ENCODE measurements around the gene TIMP2. TPM values are rescaled to one million over a fixed set of nuclear protein-coding genes. Genes with fewer than 3 reads are reported as not detected.

The TIMP2 gene
- total RNA-seq, 1 experiment from 2014 or later = 64.8 TPM

DNA sequence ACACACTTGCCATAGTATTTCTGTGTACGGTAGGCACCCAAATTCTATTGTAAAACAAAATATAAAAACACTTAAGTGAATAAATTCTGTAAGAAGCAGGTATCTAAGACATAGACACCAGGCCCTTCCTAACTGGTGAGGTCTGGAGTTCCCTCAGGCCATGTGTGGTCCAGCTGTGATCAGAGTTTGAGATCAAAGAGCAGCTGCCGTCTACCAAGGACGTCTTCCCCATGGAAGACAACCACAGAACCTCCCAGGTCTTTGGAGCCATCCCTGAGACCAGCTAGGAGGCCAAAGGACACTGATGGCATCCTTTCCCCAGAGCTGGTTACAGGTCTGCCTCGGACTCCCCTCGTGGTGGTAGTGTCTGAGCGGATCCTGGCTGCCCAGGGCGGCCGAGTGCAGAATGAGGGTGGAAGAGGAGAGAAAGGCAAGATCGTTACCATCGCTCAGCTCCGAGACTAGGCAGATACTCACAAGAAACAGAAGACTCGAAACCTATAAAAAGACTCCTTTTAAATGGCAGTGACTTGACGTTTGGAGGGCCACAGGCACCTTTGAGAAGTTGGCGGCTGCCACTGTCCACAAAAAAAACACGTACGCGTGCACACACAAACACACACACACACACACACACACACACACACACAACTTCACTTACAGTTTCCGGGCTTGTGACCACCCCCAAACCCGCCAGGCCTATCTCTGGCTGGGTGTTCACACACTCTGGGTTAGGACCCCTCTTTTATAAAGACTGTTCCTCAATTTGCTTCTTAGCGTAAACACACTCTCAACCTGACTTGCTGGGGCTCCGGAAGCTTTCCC is 7.5 kb downstream of the TIMP2 start:
- no peak for TF ChIP-seq REST (IDR thresholded peaks at IDR 0.05; ENCODE audit: low read depth)
- no peak for TF ChIP-seq YY1 (IDR thresholded peaks at IDR 0.05; ENCODE audit: extremely low read depth, insufficient replicate concordance, low read depth, low read length)
- TF ChIP-seq RAD21 (IDR thresholded peaks at IDR 0.05; ENCODE audit: low read depth) = no peak
- no peak for TF ChIP-seq JUND (IDR thresholded peaks at IDR 0.05)
- TF ChIP-seq TCF7L2 (IDR thresholded peaks at IDR 0.05; ENCODE audit: borderline replicate concordance, extremely low read depth, insufficient read depth, insufficient read length) = peak; percentile 67
- TF ChIP-seq, protein P1, sequence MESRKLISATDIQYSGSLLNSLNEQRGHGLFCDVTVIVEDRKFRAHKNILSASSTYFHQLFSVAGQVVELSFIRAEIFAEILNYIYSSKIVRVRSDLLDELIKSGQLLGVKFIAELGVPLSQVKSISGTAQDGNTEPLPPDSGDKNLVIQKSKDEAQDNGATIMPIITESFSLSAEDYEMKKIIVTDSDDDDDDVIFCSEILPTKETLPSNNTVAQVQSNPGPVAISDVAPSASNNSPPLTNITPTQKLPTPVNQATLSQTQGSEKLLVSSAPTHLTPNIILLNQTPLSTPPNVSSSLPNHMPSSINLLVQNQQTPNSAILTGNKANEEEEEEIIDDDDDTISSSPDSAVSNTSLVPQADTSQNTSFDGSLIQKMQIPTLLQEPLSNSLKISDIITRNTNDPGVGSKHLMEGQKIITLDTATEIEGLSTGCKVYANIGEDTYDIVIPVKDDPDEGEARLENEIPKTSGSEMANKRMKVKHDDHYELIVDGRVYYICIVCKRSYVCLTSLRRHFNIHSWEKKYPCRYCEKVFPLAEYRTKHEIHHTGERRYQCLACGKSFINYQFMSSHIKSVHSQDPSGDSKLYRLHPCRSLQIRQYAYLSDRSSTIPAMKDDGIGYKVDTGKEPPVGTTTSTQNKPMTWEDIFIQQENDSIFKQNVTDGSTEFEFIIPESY (IDR thresholded peaks at IDR 0.05; ENCODE audit: extremely low read depth, insufficient replicate concordance, low read length) = no peak
- TF ChIP-seq CBX3 (IDR thresholded peaks at IDR 0.05; ENCODE audit: low read depth) = no peak
- ChIA-PET CTCF (no interaction called here), RAD21 (ENCODE audit: low non-redundant PET in 1 of 2, low total read pairs in 2 of 2, uncharacterized antibody in 2 of 2, unreplicated experiment in 2 of 2) (no interaction called here), POLR2A (interaction anchor here (1.1 kb wide), 1 partner anchor 11 kb away, joined by 3 read pairs; no protein-coding TSS in a partner anchor)
- no peak overlapping the region for H3K27ac ChIP-seq (ENCODE audit: low read depth, low read length)
- ATAC-seq = no peak
- DNase-seq (ENCODE audit: low read depth, low spot score) = no peak
- no peak overlapping the region for H3K4me3 ChIP-seq (replicated peaks in 1 of 2; ENCODE audit: low read depth in 1 of 2, low read length in 2 of 2)
- H2AFZ ChIP-seq (ENCODE audit: low read depth, low read length, poor library complexity, severe bottlenecking) = no peak overlapping the region
- intact Hi-C loops (cut with micrococcal nuclease) = no loop called here
- no peaks in the 10 kb centered on the region for H3K9me2 ChIP-seq (ENCODE audit: insufficient read depth)
- no peak overlapping the region for H3K4me2 ChIP-seq (ENCODE audit: low read length)
- H3K9ac ChIP-seq (ENCODE audit: low read length) = no peak overlapping the region
- no peaks in the 10 kb centered on the region for H3K9me3 ChIP-seq (ENCODE audit: control insufficient read depth in 1 of 2, insufficient read depth in 1 of 2, low read depth in 1 of 2, low read length in 2 of 2)
- no peaks in the 10 kb centered on the region for H4K20me1 ChIP-seq (ENCODE audit: insufficient read depth)
- peaks cover 15 to 44% of the 10 kb centered on the region in 2 experiments for H3K4me1 ChIP-seq (ENCODE audit: control insufficient read depth in 1 of 2, insufficient read depth in 2 of 2, low read length in 2 of 2)
- peaks cover 0 to 5% of the 10 kb centered on the region in 2 experiments; a peak in 2 of 4 replicates for H3K36me3 ChIP-seq (ENCODE audit: control insufficient read depth in 1 of 2, insufficient read depth in 2 of 2, low read length in 2 of 2)
- peaks cover 50% of the 10 kb centered on the region; the same call in 1 of the 2 replicates for H3K79me2 ChIP-seq (ENCODE audit: insufficient read depth, low read length)
- no peaks in the 10 kb centered on the region for H3K27me3 ChIP-seq (ENCODE audit: insufficient read depth, low read length)
- no TSS peak for BruUV-seq (replicated peaks)

Measured in HCT116 (cell line).